KMS-11 (cell line): ENCODE results near the gene DIPK1A.

Source experiments
- H2AFZ ChIP-seq: fragments of 200-600 bp; sonication (generic); 2 replicates; pipeline ENCODE4 v1.6.1; 2016; ENCODE audit warnings: antibody characterized with exemption, mixed run types, low read depth
- H3K27ac ChIP-seq: fragments of 200-600 bp; sonication (generic); 2 replicates; pipeline ENCODE4 v1.6.1; 2016; ENCODE audit warnings: mild to moderate bottlenecking, mixed run types
- H3K27me3 ChIP-seq: fragments of 200-600 bp; sonication (generic); 2 replicates; pipeline ENCODE4 v1.6.1; 2017; ENCODE audit warnings: mild to moderate bottlenecking, low read depth, mixed run types, moderate library complexity; ENCODE audit not compliant: insufficient read depth
- H3K36me3 ChIP-seq: fragments of 200-600 bp; sonication (generic); 2 replicates; pipeline ENCODE4 v1.6.1; 2017; ENCODE audit warnings: mild to moderate bottlenecking, mixed run types; ENCODE audit not compliant: insufficient read depth
- H3K4me1 ChIP-seq: fragments of 200-600 bp; sonication (generic); 2 replicates; pipeline ENCODE4 v1.6.1; 2016; ENCODE audit warnings: mild to moderate bottlenecking, low read depth, mixed run types; ENCODE audit not compliant: poor library complexity, severe bottlenecking
- H3K4me2 ChIP-seq: fragments of 200-600 bp; sonication (generic); 2 replicates; pipeline ENCODE4 v1.7.0; 2016; ENCODE audit warnings: mild to moderate bottlenecking, mixed run types
- H3K4me3 ChIP-seq: fragments of 200-600 bp; sonication (generic); IDR thresholded peaks from 2 replicates; pipeline ENCODE4 v1.6.1; 2017; ENCODE audit warnings: low read depth, low read length, mixed read lengths; ENCODE audit not compliant: insufficient read depth
- H3K79me2 ChIP-seq: fragments of 200-600 bp; sonication (generic); 2 replicates; pipeline ENCODE4 v1.6.1; 2016; ENCODE audit warnings: low read depth, mixed run types; ENCODE audit not compliant: insufficient read depth
- H3K9ac ChIP-seq: fragments of 200-600 bp; sonication (generic); 2 replicates; pipeline ENCODE4 v1.6.1; 2016; ENCODE audit warnings: mild to moderate bottlenecking, mixed run types
- H4K20me1 ChIP-seq: fragments of 200-600 bp; sonication (generic); 2 replicates; pipeline ENCODE4 v1.6.1; 2016; ENCODE audit warnings: mild to moderate bottlenecking, mixed run types; ENCODE audit not compliant: insufficient read depth
- CTCF ChIP-seq: fragments of 200-600 bp; sonication (generic); conservative IDR thresholded peaks from 2 replicates; pipeline ENCODE4 v1.6.1; 2017; ENCODE audit warnings: low read depth, mild to moderate bottlenecking, antibody characterized with exemption, low read length, moderate library complexity, mixed read lengths

DIPK1A gene

GRCh38 chr1:92989936-92990583 is 28.8 kb upstream of the DIPK1A start:
- H3K27ac ChIP-seq, result no peak overlapping the region
- no peak for TF ChIP-seq CTCF
- no peaks in the 10 kb centered on the region for H3K36me3 ChIP-seq
- H3K9ac ChIP-seq, result no peak overlapping the region
- no peak overlapping the region for H3K4me3 ChIP-seq
- H3K79me2 ChIP-seq, result no peaks in the 10 kb centered on the region
- peaks cover 23% of the 10 kb centered on the region for H3K4me1 ChIP-seq
- no peak overlapping the region for H2AFZ ChIP-seq
- no peaks in the 10 kb centered on the region for H3K27me3 ChIP-seq
- H4K20me1 ChIP-seq, result no peaks in the 10 kb centered on the region
- H3K4me2 ChIP-seq, result no peak overlapping the region

- no peak overlapping the region for H2AFZ ChIP-seq
- H3K4me3 ChIP-seq, result no peak overlapping the region
- no peak overlapping the region for H3K4me2 ChIP-seq
- no peaks in the 10 kb centered on the region for H4K20me1 ChIP-seq
- peaks cover 23% of the 10 kb centered on the region for H3K4me1 ChIP-seq
- H3K36me3 ChIP-seq, result no peaks in the 10 kb centered on the region
- no peak overlapping the region for H3K27ac ChIP-seq
- H3K79me2 ChIP-seq, result no peaks in the 10 kb centered on the region
- no peak for TF ChIP-seq CTCF
- H3K9ac ChIP-seq, result no peak overlapping the region
- H3K27me3 ChIP-seq, result no peaks in the 10 kb centered on the region
These were observed 28.0 kb upstream of the DIPK1A start for GRCh38 chr1:92989253-92989652.

- Histone ChIP-seq H3K4me1 (peaks cover 16% of the 10 kb centered on the region), H3K9ac (no peak overlapping the region), H3K27me3 (no peaks in the 10 kb centered on the region), H2AFZ (no peak overlapping the region), H3K79me2 (no peaks in the 10 kb centered on the region), H3K36me3 (no peaks in the 10 kb centered on the region), H3K27ac (no peak overlapping the region), H4K20me1 (no peaks in the 10 kb centered on the region), H3K4me3 (no peak overlapping the region), H3K4me2 (no peak overlapping the region)
- TF ChIP-seq CTCF, result no peak
These were observed 26.2 kb upstream of the DIPK1A start for GRCh38 chr1:92987462-92987861.

- Histone ChIP-seq H3K27ac (no peak overlapping the region), H2AFZ (no peak overlapping the region), H3K4me3 (no peak overlapping the region), H4K20me1 (no peaks in the 10 kb centered on the region), H3K36me3 (no peaks in the 10 kb centered on the region), H3K4me1 (peaks cover 4% of the 10 kb centered on the region), H3K79me2 (no peaks in the 10 kb centered on the region), H3K27me3 (no peaks in the 10 kb centered on the region), H3K9ac (no peak overlapping the region), H3K4me2 (no peak overlapping the region)
- TF ChIP-seq CTCF, result no peak
These were observed 23.8 kb upstream of the DIPK1A start for GRCh38 chr1:92985101-92985500.
